GM15510 (cell line): Measurements from ENCODE around the gene MUC15.

Experiments used
- POLR2A ChIP-seq: IDR thresholded peaks from 3 replicates; pipeline ENCODE4 v1.6.1; 2011; ENCODE audit warnings: borderline replicate concordance; ENCODE audit not compliant: insufficient read length; ENCODE audit errors: extremely low read depth

Gene MUC15

DNA sequence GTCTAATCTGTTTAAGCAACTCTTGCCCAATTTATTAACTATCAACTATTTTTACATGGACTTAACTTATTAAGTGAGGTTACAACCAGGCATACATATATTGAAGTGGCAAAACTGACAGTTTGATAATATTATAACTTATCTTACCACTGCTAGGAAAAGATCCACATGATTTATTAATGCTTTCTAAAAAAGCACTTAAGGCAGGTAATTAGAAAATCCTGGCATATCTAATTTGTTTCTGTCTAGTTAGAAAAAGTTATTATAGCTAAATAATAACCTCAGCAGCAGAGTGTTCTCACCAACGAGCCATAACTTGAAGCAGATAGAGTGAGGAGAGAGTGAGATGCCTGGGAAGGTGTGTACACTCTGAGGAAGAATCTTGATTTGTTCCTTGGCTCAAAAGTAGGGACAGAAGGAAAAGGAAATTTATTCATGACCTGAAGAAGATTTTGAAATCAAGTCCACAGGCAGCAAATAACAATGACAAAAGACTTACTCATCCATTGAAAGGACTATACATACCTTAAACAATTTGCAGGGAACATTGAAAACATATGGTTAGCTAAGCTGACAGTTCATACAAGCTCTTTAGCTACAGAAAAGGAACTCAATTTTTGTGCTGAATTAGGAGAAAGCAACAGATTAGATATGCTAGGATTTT, 7.1 kb upstream of the MUC15 start:
- no peak for TF ChIP-seq POLR2A

DNA sequence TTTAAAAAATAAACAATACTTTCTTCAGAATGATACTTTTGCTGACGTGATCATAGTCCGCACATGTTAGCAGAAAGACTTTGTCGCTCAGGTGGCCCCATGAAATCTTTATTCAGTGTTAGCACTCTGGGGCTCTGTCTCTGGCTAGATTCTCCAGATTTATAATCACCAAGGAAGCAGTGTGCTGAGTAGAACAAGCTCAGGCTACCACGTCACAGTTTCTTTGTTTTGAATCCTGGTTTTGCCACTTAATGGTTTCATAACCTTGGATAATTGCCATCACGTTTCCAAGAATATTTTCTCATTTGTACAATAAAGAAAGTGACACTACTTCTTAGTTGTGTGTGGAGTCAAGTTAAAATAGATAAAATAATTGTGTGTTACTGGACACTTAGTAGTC, 3.9 kb upstream of the MUC15 start:
- no peak for TF ChIP-seq POLR2A

DNA sequence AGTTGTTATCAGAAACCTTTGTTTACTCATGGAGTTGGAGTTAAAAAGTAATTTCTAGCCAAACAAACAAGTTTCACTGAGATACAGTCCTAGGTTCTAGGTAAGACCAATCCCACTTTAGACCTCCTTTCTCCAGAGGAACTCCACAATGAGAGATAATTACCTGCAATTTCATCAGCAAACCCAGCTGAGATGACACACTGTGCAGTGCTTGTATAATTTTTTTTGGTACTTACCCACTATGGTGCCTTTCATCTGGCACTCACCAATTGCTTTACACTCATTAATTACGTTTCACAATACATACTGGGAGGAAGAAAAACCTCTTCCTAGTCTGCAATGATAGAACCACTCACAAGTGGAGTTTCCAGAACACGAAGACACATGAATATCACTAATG, 1.8 kb upstream of the MUC15 start:
- no peak for TF ChIP-seq POLR2A

DNA sequence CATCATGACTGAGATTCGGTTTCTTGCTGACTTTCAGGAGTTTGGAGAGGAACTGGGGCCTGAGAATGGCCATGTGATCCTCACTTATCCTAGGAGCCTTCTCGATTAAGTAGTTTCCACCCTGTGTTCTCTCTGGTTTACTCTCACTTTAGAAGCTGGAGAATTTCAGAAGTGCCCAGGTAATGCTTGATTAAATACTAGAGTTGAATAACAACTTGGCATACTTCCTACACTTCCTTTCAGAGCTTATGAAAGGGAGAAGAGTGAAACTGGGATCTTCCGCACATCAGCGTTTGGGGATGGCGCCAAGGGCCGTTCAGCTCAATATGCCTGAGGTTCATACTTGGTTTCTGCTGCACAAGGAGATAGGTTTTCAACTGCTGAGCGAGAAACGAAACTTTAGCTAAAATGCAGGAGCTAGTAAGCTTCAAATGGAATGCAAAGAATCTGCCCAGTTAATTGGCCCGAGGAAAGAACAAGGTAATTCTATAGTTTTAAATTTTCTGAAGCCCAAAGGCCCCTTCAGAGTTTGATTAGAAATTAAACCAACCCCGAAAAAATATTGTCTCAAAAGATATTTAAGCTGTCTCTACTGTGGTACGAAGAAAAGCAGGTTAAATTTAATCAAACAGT, 823 bp upstream of the MUC15 start:
- TF ChIP-seq POLR2A, result no peak

DNA sequence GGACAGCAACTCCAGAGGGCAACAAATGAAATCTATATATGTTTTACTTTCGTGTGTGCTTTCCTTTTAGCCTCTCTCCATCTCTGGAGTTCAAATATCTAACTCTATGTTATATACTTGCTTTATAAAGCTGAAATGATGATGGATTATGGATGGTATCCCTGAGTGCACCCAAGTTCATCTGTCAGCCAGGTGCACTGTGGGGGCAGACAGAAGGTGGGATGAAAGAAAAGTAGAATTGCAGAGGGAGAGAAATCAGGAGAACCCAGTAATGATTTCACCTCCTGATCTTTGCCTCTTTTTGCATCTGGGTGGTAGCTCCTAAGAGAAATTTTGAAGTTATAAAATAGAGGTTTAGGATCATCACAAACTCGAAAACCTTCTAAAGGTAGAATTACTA, 2.4 kb downstream of the MUC15 start:
- TF ChIP-seq POLR2A, result no peak

DNA sequence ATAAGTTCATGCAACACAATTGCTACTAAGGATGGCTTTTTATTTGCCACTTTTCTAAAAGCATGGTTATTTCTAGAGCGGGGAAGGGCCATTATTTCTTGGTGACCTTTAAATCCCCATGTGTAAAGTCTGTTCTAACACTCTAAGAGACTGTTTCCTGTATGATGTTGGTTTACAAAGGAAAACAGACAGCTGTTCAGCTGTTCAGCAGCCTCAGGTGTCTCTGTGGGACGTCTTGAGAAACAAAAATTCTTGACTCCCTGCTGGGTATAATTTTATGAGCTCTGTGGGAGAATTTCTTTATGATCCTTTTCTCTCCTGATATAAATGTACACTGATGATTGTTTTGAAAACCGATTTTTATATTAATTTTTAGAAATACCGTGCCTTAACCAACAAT, 13.9 kb downstream of the MUC15 start:
- no peak for TF ChIP-seq POLR2A

DNA sequence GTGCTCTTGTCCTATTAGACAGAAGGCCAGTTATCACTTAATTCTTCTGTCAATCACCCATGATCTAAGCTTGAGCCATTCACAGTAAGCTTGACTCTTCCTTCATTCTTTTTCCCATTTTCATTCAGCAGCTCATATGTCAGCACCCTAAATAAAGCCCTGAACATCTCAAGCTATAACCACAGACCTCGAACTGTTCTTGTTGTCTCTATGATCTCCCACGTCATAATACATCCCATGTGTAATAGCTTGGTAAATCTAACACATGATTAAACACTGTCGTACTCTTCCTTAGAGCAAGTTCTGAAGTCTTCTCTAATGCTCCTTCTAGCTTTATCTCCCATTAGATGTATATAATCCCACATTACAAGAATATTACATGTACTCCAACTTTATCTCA, 14.4 kb downstream of the MUC15 start:
- no peak for TF ChIP-seq POLR2A

DNA sequence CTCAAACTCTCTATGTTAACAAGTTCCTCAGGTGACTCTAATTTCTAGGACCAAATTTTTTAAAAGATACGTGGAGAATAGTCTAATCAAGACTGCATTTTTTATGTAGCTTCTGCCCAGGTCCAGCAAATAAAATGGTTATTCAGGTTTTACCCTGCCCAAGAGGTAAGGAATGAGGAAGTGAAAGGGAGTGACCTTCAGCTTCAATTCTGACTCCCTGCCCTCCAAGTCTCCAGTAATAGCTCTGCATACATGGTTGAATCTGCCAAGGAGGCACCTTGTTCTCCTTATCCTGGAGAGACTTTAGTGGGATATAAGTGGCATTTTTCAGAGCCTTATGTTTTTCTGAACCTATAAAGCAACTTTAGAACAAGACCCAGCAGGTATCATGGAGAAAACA, 15.5 kb downstream of the MUC15 start:
- TF ChIP-seq POLR2A, result no peak

DNA sequence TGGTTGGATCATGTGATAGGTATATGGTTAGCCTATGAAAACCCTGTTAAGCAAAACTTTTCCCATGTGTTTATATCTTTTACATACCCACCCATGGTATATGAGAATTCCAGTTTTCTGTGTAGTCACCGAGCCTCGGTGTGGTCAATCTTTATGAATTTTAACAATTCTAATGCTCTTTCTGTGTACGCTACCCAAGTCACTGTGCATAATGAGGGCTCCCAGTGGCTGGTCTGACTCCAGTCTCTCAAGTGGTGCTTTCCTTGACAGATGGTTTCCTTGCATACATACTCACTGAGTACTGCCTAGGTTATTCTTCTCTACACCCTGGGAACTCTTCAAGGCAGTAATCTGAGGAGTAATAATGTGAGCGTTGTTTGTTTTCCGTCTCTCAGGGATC, 17.6 kb downstream of the MUC15 start:
- no peak for TF ChIP-seq POLR2A

DNA sequence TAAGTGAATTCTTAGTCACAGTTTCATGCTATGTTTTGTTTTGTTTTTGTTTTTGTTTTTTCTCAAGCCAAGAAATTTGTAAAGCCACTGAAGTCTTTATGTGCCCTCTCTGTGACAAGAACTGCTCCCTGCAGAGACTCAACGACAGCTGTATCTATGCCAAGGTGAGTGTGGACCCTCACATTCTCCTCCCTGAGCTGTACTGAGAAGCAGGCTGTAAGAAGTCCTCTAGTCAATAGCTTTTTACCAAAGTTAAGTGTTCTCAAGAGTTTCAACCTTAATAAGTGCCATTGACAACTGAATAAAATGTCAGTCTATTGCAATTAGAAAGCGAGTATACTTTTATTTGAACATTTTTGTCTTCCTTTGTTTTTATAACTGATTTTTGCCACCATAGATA, 18.9 kb downstream of the MUC15 start:
- TF ChIP-seq POLR2A, result no peak

DNA sequence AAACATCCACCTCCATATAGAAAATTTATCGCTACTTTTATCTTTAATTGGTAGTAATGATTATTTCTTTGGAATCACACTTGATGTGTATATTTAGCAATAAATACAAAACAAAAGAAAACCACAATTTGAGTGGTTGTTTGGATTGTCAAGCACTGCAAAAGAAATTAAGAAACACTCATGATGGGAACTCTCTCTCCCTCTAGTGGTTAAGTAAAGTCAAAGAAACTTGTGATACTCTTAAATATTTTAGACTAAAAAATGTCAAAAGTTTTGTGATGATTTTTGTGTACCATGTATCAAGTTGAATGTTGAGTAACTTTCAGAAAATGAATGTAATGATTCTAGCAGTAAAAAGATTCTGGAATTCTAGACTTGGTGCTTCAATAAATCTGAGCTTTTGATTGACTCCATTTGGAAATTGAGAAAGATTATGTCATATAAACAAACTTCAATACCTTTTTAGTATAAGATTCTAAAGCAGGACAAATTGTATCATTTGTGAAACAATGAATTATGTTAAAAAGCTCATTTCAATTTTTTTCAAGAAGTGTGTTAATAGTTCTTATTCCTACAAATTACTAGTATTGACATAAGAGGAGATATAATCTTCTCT, 20.8 kb downstream of the MUC15 start:
- TF ChIP-seq POLR2A, result no peak

DNA sequence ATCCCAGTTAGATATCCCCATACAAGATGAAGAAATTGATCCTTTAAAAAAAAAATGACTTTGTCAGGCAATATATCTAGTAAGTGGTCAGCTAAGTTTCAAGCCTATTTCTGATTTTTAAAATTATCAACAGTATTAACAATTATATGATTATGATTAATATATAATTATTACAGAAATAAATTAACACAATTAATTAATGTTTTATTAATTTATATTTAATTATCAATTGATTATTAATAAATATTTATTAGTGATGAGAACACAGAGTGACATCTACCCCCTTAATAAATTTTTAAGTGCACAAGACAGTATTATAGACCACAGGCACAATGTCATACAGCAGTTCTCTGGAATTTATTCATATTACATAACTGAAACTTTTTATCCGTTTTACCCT, 22.0 kb downstream of the MUC15 start:
- TF ChIP-seq POLR2A, result no peak

DNA sequence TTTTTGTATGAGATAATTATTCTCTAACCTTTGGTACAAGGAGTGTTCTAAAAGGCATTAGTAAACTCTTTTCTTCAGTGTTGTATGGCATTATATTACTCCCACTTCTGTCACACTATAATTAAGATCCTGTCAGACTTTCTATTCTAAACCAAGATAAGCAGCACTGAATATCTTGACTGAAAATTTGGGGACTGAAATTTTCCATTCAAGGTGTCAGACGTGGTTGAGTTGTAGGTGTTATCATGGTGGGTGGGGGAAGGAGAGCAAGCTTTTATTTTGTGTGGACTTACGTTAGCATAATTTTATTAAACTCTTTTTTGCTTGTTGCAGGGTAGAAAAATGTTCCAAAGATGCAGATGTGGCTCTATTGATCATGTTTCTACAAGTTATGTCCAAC, 22.9 kb downstream of the MUC15 start:
- no peak for TF ChIP-seq POLR2A

DNA sequence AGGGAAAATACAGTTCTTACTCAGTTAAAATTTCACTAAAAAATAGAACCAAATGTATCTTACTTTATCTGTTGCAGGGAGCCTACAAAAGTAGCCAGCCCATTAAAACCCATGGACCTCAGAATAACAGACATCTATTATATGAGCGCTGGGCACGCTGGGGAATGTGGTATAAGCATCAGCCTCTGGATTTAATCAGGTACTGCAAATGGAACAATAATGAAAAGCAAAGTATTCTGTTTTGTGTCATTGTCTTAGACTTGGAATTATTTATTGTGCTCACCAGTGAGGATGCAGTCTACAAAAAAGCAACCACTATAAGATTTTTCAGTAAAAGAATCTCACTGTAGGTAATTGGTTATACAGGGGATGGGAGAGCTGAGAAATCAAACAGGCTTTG, 30.2 kb downstream of the MUC15 start:
- no peak for TF ChIP-seq POLR2A

DNA sequence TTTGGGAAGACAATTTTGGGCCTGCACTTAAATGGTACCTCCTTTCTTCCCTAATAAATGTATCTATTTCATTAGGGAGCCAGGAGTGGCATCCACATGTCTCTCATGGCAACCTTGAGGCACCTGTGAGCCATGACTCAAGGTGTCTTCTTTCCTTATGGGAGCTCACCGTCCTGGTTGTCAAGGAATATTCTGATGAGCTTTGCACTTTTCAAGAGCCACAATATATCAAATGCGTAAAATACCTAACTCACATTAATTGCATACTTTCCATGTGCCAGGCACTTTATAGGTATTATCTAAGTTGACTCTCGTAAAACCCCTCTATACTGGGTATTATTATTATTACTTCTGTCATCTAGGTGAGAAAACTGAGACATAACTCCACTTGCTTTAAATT, 32.5 kb downstream of the MUC15 start:
- TF ChIP-seq POLR2A, result no peak

DNA sequence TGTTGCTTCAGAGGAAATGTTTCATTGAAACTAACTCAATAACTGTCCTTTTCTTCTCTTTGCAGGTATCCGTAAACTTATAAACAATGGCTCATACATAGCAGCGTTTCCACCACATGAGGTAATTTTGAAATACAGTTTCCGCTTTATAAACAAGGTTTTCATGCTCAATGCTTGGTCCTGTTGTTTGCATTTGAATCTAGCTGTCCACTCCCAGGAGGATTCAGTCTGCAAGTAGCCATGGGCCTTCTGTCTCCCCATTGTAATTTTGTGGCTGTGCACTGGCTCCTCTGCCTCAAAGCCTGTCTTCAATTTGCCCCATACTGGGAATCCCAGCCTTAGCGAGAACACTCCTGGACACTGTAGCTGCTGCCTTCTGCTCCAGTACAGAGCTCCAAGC, 34.7 kb downstream of the MUC15 start:
- no peak for TF ChIP-seq POLR2A

DNA sequence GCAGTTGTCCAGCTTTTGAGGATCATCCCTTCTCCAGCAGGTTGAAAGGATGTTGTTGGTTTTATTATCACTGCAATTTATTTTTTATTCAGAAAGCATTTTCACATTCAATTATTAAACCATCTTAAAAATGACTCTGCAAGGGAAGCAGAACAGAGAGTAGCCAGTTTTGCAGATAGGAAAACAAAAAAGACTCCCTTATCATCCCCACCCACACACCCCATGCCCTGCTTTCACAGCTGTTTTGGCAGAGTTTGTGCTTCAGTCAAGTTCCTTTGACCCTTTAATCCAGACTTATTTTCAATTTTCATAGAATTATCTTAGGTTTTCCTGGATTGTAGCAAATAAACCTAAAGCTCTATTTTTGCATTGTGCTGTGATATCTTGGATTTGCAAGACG, 44.4 kb downstream of the MUC15 start:
- TF ChIP-seq POLR2A, result no peak

DNA sequence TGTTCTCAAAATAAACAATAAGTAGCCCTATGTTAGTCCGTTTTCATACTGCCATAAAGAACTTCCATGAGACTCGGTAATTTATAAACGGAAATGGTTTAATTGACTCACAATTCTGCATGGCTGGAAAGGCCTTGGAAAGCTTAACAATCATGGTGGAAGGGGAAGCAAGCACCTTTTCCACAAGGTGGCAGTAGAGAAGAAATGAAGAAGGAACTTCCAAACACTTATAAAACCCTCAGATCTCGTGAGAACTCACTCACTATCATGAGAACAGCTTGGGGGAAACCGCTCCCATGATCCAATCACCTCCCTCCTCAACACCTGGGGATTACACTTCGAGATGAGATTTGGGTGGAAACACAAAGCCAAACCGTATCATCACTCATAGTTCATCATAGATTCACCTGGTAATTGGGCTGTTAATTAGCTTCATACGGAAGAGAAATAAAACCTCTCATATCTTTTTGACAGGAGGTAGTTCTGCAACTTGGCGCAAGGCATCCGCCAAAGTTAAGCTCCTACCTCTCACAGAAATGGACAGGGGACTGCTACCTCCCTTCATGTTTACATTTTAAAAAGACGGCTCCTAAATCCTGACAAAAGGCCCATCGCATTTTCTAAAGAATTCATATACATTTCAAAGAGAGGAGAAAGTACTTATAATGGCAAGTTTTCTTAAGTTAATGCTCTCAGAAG, 49.0 kb downstream of the MUC15 start:
- TF ChIP-seq POLR2A, result no peak
